ENCODE measurements around the gene SPAG9.

SPAG9 gene, protein sequence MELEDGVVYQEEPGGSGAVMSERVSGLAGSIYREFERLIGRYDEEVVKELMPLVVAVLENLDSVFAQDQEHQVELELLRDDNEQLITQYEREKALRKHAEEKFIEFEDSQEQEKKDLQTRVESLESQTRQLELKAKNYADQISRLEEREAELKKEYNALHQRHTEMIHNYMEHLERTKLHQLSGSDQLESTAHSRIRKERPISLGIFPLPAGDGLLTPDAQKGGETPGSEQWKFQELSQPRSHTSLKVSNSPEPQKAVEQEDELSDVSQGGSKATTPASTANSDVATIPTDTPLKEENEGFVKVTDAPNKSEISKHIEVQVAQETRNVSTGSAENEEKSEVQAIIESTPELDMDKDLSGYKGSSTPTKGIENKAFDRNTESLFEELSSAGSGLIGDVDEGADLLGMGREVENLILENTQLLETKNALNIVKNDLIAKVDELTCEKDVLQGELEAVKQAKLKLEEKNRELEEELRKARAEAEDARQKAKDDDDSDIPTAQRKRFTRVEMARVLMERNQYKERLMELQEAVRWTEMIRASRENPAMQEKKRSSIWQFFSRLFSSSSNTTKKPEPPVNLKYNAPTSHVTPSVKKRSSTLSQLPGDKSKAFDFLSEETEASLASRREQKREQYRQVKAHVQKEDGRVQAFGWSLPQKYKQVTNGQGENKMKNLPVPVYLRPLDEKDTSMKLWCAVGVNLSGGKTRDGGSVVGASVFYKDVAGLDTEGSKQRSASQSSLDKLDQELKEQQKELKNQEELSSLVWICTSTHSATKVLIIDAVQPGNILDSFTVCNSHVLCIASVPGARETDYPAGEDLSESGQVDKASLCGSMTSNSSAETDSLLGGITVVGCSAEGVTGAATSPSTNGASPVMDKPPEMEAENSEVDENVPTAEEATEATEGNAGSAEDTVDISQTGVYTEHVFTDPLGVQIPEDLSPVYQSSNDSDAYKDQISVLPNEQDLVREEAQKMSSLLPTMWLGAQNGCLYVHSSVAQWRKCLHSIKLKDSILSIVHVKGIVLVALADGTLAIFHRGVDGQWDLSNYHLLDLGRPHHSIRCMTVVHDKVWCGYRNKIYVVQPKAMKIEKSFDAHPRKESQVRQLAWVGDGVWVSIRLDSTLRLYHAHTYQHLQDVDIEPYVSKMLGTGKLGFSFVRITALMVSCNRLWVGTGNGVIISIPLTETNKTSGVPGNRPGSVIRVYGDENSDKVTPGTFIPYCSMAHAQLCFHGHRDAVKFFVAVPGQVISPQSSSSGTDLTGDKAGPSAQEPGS (N-terminal part only)

DNA sequence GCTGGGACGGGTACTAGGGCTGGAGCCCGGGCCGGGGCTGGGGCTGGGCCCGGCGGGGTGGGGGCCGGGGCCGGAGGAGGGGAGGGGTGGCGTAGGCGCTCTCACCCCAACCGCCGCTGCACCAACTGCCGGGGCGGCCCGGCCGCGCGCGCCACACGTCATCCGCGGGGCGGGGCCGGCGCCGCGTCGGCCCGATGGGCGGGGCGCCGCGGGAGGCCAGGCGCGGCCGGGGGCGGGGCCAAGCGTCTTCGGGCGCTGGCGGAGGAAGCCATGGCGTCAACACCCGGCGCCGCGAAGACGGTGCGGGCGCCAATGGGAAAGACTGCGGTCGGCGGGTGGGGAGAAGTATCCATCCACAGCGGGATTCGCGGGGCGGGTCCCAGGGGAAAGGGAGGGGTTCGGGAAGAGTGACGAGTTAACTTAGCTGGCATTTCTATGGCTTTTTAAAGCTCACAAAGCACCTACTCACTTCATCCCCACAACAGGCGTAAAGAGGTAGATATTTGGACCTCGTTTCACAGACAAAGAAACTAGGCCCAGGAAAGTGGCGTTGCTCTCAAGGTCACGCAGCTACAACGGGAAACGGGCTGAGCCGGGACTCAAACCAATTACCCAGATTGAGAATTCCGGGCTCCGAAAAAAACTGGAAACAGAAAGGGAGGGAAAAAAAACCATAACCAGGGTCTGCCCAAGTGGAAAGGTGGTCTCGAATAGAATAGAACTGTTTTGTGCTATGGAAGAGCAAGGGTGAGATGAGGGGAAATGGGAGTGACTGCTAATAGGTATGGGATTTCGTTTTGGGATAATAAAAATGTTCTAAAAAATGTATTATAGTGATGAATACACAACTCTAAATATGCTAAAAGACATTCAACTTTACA is at the start of gene SPAG9:
Gene SPAG9 (minus strand): TSS at position 130 of the 881 bp plus-strand sequence. CDS start 212 bp downstream, outside the sequence.
- peak; percentile 89 for DNase-seq

DNA sequence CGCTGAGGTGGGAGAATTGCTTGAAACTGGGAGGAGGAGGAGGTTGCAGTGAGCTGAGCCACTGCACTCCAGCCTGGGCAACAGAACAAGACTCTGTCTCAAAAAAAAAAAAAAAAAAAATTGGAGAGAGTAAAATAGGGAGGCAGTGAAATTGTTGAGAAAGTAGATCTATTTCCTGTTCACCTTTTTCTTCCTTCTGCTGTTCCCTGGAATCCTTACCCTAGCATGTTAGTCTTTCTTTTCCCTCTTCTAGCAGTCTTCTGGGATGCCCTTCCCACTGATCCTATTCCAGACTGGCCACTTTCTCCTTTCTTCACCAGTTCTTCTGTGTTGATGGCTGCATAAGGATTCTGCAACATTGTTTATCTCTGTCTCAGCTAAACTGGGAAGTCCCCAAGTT is 48.7 kb upstream of the SPAG9 start:
- no peak for DNase-seq

DNA sequence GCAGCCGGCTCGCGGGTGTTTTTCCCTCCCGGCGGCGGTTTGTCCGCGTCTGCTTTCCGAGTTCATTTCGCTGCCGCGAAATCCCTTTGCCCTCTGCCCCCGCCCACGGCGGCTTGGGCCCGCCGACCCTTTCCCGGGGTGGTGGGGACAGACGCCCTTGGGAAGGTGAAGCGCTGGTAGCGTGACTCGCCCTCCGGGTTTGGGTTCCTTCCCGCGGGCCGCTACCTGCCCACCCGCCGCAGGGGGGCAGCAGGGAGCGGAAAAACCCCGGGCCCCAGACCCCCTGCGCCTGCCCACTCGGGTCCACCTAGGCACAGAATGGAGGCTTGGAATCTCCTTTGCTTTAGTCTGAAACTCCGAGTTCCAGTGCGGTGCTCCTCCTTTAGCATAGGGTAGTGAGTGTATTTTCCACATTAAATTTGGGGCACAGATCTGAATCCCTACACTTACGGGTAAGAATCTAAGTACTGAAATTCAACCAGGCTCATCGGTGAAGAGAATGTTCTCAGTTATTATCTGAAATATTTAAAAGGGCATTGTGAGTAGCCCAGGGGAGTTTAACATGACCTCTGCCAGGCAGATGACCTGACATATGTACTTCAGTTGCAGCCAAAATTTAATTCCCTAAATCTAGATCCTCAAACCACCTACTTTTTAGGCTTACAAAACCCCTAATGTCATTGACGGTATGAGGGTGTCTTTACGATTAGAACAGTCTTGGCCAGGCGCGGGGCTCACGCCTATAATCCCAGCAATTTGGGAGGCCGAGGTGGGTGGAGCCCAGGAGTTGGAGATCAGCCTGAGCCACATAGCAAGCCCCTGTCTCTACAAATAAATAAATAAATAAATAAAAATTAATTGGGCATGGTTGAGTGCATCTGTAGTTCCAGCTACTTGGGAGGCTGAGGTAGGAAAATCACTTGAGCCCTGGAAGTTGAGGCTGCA is 46.6 kb upstream of the SPAG9 start:
- DNase-seq: peak; percentile 27

DNA sequence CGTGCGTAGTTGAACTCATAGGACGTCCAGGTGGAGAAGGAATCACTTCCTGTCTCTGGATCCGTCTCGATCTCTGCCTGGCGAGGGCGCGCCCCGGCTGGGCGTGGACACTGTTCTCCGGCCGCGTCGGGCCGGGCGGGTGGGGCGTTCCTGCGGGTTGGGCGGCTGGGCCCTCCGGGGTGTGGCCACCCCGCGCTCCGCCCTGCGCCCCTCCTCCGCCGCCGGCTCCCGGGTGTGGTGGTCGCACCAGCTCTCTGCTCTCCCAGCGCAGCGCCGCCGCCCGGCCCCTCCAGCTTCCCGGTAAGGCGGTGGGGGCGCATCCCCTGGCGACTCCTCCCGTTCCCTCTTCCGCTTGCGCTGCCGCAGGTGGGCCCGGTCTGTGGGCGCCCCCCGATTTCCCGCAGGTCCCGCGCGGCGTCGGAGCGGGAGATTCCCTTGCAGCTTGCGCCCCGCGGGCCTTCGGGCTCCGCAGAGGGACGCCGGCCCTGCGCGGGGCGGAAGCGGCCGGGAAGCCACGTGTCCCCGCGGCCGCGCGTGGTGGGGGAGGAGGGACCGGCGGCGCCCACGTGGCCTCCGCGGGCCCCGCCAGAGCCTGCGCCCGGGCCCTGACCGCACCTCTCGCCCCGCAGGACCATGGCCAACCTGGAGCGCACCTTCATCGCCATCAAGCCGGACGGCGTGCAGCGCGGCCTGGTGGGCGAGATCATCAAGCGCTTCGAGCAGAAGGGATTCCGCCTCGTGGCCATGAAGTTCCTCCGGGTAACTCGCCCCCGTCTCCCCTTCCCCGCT is 45.7 kb upstream of the SPAG9 start, which contains the start of gene NME2:
Gene NME2 (plus strand): TSS at position 214 of the 789 bp plus-strand sequence. CDS start 420 bp downstream, at position 634.
- peak; percentile 82 for DNase-seq

DNA sequence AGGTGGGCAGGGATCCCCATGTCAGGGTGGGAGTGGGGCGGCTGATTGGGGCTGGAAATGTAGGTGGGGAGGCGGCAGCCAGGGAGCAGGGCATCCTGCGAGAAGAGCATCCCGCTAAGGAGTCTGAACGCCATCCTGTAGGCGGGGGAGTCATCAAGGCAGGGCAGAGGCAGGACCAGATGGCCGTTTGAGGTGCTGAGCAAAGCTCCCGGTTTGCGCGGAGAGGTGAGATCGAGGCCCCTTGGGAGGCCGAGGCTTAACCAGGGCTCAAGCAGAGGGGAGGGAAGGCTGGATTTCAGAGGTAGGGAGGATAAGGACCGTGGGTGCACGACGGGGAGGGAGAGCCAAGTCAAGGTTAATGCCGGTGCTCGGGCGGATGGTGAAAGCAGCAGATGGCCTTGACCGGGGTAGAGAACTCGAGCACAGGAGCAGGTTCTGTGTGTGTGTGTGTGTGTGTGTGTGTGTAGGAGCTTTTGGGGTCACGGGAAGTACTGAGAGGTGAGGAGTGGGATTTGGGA is 45.1 kb upstream of the SPAG9 start:
- no peak for DNase-seq

DNA sequence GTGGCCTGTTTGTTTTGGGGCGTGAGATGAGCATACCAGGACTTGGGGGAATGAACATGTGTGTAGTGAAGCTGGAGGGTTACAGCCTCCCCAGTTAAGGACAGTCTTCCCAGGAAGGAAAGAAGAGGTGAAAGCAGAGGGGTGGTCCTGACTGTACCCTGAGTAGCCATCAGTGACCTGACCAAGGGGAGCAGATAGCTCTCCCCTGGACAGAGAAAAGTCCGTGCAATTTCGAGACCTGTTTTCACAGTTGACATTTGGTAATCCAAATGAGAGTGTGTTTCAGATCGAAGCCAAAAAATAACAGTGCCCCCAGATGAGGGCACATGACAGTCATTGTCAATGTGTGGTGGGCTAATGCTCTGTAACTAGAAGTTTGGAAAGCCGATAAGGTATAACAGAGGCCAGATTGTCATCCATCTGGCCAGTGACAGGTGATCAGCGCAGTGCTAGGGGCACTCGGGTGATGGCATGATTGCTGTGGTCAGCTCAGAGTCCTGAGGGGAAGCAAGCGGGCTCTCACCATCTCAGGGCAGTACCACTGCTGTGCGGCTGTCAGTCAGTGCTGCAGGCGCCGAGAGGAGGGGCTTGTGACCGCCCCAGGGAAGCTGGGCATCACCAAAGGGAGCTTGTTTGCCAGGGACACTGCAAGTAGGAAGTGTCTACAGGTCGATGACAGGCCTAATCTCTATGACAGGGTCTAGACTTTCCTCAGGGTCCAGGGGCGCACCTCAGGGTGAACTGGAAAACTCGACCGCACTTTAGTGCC is 44.4 kb upstream of the SPAG9 start:
- peak; percentile 15 for DNase-seq

DNA sequence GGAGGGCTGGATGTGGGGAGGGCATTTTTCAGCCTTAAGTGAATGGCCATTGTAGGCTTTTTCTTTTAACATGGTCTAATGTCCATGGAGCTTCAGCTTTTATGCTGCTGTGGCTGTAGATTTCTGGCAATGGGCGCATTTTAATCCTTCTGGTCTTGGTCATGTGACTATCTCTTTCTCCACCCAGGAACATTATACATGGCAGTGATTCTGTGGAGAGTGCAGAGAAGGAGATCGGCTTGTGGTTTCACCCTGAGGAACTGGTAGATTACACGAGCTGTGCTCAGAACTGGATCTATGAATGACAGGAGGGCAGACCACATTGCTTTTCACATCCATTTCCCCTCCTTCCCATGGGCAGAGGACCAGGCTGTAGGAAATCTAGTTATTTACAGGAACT is 40.9 kb upstream of the SPAG9 start:
- DNase-seq: no peak

DNA sequence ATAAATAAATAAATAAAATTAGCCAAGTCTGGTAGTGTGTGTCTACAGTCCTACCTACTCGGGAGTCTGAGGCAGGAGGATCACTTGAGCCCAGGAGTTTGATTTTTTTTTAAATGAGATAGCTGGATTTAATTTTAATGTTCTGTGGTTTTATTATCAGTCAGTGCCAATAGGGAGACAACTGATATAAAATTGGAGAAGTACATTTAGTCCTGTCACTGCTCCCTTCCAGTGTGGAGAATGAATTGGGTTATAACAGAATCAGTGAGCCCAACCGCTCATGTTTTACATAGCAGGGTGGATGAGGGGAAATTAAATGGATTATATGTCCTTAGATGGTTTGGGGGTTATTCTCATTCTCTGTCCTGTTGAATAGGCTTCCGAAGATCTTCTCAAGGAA is 38.9 kb upstream of the SPAG9 start:
- DNase-seq: no peak

DNA sequence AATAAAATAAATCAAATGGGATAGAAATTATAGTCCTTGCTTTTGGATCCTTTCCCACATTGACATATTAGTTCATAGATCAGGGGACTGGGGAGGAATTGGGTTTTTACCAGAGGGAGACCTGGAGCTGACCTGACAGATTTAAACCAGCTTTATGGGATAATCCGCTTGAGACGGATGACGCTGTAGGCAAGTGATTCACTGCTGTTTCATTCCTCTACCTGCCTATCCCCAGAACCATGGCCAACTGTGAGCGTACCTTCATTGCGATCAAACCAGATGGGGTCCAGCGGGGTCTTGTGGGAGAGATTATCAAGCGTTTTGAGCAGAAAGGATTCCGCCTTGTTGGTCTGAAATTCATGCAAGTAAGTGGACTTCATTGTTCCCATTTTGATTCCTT is 34.7 kb upstream of the SPAG9 start:
- no peak for DNase-seq

DNA sequence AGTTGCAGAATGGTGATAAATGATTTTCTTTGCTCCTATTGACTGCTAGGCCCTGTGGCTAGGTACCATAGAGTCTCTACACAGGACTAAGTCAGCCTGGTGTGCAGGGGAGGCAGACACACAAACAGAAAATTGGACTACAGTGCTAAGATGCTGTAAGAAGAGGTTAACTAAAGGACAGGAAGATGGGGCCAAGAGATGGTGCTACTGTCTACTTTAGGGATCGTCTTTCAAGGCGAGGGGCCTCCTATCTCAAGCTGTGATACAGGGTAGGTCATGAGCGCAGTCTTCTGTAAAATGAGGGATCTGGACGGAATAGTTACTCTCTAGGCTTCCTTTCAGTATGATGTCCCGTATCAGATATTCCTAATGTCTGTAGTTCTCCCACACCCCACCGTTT is 33.5 kb upstream of the SPAG9 start:
- no peak for DNase-seq

DNA sequence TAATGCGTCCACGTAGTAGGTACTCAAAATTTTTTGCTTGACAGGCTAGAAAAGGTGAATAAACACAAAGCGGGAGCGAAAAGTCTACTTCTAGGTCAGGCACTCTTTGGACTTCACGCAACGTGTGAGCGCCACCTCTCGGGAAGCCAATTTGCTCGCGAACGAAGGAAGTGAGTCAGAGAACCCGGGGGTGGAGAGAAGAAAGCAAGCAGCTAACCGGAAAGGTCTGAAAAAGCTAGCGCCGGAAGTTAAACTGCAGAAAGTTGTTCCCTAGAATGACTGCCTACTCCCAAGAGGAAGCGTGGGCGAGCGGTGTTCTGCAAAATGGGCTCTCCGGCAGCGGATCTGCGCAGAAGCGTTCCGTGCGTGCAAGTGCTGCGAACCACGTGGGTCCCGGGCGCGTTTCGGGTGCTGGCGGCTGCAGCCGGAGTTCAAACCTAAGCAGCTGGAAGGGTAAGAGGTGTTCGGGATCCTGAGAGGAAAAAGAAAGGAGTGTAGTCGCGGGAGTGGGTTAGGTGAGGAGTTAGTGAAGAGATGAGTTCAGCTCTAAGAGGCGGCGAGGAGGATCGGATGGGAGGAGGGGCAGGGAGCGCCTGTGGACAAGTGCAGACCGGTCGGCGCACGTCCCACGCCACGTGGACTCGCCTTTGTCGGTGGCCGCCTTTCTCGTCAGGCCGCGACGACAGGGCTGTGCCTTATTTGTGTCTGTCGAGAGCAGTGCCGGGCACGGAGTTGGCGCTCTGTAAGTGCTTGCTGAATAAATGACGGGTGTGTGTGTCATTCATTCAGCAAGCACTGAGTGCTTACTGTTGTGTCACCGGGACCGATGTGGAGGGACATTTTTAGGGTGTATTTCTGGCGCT is 32.8 kb upstream of the SPAG9 start, which contains the start of gene NME1:
Gene NME1 (plus strand): TSS at position 350 of the 863 bp plus-strand sequence. CDS start 2,096 bp downstream, outside the sequence.
- DNase-seq: peak; percentile 98

DNA sequence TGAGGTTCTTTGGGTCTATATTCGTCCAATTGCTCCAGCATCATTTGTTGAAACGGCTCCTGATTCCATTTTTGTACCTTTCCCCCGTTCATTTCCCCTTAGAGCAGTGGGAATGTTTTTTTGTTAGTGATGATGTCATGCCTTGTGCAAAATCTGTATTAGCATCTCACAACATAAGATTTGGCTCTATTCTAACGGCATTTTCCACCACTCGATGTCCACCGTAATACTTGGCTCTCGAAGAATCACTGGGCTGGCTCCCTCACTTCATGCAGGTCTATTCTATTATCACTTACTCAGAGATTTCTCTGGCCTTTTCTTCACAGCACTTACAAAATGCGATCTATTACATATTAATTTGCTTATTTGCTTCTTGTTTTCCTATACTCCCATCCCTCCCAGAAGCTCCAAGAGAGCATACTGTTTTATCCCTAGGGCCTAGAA is 32.1 kb upstream of the SPAG9 start:
- peak; percentile 52 for DNase-seq

DNA sequence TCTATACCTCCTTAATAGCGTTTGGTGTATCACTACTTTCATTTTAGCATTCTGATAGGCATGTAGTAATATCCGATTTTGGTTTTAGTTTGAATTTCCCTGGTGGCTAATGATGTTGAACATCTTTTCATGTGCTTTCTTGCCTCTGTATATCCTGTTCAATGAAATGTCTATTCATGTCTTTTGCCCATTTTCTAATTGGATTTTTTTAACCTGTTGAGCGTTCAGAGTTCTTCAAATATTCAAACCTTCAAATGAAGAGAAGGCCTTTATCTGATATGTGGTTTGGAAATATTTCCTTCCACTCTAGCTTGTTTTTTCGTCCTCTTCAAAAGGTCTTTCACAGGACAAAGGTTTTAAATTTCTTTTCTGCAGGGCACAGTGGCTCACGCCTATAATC is 30.3 kb upstream of the SPAG9 start:
- no peak for DNase-seq

DNA sequence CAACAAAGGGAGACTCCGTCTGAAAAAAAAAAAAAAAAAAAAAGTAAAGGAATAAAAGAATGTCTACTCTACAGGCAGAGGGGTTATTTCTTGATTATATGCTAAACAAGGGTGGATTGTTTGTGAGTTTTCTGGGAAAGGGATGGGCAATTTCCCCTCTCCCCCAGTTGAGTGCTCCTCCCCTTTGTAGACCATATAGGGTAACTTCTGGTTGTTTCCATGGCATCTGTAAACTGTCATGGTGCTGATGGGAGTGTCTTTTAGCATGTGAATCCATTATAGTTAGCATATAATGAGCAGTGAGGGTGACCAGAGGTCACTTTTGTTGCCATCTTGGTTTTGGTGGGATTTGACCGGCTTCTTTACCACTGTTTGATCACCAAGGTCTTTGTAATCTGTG is 28.5 kb upstream of the SPAG9 start:
- no peak for DNase-seq

DNA sequence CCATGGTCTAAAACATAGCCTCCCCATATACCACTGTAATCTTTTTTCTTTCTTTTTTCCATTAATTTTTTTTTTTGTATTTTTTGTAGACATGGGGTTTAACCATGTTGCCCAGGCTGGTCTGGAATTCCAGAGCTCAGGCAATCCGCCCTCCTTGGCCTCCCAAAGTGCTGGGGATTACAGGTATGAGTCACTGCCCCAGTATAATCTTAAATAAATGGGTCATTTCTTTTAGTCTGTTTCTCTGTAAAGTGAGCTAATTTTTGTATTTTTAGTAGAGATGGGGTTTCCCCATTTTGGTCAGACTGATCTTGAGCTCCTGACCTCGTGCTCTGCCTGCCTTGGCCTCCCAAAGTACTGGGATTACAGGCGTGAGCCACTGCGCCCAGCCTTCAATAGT is 27.0 kb upstream of the SPAG9 start:
- no peak for DNase-seq

DNA sequence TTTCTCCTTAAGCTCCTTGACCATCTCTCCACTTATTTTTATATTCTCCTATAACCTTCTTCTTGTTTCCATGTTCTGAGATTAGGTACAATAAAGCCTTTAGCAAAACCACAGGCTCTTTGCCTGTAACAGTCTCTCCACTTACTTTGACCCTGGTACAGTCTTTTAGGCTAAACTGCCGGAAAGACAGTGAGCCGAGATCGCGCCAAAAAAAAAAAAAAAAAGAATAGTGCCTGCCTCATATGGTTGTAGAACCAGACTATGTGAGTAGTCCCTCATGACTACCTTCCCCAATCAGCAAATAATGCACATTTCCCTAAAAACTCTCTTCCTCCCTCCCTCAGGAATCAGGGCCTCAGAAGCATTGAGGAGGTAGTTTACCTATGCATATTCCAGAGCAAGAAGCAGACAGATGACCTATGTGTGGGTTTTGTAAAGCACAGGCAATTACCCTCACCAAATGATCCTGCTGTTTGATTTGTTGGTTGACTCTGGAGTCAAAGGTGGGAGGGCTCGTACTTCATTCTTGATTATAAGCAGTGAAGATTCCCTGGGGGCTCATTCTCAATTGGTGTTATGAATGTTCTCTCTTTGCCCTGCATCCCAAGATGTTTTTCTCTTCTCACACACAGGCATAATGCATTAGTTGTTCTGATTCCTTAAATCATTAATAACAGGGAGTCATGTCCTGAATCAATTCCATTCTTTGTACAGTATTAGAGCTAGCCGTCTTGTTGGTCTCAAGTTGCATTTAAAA is 23.8 kb upstream of the SPAG9 start:
- no peak for DNase-seq

DNA sequence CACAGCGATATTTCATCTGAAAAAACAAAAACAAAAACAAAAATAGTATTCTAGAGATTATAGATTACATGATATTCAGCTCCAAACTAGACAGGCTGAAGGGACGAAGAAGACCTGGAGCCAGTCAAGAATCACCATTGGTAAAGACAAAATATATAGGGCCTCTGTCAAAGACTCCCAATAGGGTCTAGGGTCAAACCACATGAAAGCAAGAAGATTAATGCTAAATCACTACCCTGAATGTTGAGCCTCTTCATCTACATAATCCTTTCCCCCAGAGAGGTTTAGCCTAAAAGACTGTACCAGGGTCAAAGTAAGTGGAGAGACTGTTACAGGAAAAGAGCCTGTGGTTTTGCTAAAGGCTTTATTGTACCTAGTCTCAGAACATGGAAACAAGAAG is 21.9 kb upstream of the SPAG9 start:
- no peak for DNase-seq
